CD4-positive, alpha-beta T cell treated with Interleukin-1 beta for 1 hour (primary cell): ENCODE data around the gene TMEM242.

Experiments used
- DNase-seq, 2 donors: peaks; one replicate each; pipeline ENCODE4 v3.0.0-alpha.2; 2020 to 2022

TMEM242 gene

DNA sequence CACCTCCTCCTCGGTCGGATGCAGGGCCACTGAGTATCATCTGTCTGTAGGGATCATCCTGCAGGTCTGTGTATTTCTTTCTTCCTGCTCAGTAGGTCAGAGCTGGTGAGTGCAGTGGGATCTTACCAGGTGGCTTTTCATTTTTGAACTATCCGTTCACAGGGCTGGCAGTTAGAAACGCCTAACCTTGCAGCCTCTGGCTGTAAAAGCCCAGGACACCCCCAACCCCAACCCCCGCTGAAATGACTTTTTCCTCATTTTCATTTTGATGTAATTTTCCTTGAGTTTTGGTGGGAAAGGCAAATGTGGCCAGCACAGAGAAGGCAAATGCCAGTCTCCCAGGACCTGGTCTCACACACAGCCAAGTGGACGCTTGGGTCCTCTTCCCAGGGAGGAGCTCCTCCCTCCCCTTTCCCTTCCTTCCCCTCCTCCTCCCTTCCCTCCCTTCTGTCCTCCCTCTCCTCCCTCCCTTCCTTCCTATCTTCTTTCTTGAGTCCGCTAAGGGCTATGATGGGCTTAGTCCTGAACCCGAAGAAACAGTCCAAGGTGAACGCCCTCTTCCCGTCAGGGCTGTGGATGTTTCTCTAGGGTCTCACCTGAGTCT, 36.0 kb downstream of the TMEM242 start:
- no peak for DNase-seq

DNA sequence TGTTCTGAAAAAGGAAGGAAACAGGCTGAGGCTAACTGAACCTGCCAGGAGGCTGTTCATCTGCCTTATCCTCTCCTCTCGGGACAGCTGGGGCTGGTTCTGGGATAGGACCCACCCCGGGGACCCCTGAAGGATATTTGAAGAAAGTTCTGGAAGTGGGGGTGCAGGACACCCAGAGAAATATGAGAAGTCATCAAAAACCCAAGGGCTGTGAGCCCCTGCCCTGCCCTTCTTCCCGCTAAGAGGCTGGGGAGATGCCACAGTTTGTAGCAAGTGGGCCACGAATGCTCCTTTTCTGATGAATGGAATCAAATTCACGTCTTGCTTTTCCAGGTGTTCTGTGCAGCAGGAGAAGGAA, 37.9 kb downstream of the TMEM242 start:
- DNase-seq: no peak

DNA sequence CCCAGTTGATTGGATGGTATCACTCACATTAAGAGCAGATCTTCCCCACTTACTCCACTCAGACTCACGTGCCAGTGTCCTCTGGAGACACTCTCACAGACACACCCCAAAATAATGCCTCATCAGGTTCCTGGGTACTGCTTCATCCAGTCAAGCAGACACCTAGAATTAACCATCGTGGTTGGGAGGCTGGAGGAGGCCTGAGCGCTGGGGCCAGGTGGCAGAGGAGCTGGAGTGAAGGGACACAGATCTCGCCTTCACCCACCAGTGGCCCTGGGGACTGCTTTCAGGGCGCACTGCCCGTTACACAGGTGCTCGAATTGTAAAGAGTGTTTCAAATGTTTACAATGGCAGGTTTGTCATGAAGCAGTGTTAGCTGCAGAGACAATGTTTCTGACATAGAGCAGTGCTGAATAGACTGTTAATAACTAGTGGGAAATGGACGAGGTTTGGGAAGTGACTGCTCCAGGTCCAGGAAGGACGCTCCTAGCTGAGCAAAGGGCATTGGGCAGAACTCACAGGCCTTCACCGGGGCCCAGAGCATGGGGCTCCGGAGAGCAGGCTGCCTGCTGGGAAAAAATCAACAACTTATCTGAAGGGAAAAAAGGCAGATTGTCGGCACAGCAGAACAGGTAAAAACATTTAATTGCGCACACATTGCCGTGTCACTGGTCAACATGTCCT, 38.4 kb downstream of the TMEM242 start:
- no peak for DNase-seq

DNA sequence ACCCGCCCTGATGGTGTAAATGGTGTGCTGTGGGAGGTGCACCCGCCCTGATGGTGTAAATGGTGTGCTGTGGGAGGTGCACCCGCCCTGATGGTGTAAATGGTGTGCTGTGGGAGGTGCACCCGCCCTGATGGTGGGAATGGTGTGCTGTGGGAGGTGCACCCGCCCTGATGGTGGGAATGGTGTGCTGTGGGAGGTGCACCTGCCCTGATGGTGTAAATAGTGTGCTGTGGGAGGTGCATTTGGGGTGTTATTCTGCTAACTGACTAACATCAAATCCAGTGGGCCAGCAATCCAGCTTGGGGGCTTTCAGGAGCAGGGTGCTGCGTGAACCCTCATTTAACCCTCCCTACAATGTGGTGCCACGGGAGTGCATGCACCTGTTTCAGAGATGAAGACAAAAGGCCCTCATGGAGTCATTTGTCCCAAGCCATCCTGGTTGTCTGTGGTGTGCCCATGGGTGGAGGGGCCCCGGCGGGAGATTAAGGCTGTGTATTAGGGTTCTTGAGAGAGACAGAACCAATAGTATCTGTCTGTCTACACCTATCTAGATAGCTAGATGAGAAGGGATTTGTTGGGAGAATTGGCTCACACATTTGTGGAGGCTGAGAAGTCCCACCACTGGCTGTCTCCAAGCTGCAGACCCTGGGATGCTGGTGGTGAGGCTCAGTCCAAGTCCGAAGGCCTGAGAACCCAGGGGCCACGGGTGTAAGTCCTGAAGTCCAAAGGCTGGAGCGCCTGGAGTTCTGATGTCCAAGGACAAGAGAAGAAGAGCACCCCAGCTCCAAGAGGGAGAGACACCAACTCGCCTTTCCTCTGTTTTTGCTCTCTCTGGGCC, 39.2 kb downstream of the TMEM242 start:
- no peak for DNase-seq

DNA sequence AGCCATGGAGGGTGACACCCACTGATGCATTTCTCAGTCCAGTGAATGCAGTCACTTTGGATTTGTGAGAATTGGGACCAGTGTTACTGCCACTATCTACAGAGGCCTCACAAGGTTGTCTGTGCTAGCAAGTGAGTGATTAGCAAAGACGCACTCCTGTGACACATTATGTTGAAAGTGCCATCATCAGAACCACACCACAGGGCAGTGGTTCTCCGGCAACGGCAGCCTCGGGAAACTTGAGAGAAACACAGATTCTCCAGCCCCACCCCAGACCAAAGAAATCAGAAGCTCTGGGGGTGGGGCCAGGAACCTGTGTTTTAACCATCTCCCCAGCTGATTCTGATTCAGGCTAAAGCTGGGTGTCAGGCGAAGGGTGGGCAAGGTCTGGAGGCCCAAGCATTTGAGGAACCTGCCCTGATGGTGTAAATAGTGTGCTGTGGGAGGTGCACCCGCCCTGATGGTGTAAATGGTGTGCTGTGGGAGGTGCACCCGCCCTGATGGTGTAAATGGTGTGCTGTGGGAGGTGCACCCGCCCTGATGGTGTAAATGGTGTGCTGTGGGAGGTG, 39.9 kb downstream of the TMEM242 start:
- no peak for DNase-seq

DNA sequence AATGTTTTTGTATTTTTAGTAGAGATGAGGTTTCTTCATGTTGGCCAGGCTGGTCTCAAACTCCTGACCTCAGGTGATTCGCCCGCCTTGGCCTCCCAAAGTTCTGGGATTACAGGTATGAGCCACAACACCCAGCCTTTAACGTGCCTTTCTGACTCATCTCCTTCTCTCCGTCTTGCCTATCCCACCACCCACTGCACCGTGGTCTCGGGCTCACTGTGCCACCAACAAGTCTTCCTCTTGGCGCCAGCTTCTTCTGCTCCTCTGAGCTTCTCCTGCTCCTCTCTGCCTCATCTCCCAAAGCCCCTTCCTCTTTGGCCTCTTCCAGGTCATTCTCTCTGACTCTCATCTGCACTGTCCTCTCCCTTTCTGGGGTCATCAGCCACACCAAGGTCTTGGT, 41.0 kb downstream of the TMEM242 start:
- no peak for DNase-seq

DNA sequence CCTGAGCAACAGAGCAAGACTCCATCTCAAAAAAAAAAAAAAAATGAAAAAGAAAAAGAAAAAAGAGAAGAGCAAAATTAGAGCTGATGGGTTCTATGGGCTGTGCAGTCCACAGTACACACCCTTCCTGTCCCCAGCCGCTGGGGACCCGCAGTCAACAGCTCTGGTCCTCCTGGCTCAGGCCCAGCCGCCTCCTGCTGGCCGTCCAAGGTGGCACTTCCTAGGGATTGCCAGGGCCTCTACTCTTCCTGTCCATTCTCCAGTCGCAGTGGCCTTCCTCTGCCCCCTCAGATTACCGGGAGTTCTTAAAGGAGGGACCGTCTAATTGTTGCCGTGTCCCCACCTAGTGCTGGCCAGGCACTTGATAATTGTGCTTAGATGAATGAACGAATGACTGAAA, 41.7 kb downstream of the TMEM242 start:
- no peak for DNase-seq

DNA sequence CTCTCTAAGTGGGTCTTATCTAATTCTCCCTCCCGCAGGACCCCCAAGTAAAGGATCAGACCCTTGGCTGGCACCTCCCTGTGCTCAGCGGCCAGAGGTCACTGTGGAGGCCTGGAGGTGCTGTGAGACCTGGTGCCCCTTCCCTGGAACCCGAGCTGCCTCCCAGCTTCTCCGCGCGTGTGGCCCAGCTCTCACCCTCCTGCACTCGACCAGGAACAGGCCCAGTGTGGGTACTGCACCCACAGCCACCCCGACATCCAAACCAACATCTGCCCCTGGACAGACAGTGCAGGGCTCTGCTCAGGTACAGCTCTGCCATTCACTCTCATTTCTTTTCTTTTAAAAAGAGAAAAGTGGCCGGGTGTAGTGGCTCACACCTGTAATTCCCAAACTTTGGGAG, 42.4 kb downstream of the TMEM242 start:
- no peak for DNase-seq

DNA sequence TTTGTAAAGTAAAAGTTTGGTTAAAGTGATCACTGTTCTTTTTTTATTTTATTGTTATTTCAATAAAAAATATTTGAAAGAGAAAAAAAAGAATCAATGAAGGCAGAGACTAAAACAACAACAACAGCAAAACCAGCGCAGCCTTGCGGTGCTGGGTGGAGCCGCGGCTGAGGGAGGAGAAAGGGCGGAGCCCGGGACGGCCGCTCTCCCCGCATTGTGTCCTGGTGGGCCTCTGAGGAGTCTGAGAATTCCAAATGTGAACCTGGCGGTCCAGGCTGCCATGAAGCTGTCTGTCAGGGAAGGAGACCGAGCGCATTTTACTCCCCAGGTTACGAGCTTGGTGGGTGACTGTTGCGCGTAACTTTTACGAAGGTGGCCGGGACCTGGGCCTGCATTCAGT, 43.2 kb downstream of the TMEM242 start:
- DNase-seq: no peak

DNA sequence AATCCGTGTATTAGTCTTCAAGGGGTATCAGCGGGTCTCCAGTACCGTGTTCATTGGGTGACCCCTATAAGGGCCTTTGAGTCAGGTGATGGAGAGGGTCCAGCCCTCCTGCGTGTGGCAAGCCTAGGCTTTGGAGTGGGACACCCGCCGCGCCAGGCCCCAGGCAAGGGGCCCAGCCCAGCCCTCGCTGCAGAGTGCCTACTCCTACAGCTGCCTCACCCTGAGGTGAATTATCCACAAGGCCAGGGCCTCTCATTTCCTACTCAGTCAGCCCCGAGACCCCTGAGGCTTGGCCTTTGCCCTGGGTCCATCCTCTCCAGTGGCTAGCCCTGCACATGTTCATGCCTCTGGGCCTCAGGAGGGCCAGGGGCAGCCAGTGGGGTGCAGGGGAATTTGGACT, 45.1 kb downstream of the TMEM242 start:
- no peak for DNase-seq

DNA sequence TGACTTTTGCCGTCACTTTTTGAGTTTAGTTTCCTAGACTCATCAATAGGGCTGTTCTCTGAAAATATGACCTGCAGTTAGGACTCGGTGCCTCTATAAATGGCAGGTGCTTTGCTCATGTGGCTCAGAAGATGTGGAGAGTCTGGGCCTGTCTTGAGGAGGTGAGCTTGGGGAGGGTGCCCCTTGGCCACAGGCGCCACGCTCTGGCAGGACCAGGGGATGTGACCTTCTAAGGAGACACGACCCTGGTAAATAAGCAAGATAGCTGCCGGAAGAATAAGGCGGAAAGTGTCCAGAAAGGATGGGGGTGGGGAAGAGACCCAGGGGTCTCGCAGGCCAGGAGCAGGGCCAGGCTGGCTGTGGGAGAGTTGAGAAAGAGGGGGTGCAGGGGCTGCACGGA, 46.6 kb downstream of the TMEM242 start:
- DNase-seq: no peak

DNA sequence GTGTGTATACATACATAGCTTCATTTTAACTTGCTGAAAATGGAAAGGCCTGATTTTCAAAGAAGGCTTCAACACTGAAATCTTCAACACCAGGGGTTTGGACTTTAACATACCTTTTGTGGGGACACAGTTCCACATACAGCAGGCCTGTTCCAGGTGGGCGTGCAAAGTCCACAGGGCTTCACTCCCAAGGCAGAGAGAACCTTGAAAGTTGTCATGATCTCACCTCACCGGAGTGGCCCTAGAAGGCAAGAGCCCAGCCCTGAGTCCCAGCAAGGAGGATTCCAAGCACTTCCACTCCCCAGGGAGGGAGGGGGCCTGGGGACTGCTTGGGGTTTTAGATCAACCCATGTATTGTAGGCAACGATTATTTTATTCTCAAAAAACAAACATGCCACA, 47.2 kb downstream of the TMEM242 start:
- DNase-seq: no peak

DNA sequence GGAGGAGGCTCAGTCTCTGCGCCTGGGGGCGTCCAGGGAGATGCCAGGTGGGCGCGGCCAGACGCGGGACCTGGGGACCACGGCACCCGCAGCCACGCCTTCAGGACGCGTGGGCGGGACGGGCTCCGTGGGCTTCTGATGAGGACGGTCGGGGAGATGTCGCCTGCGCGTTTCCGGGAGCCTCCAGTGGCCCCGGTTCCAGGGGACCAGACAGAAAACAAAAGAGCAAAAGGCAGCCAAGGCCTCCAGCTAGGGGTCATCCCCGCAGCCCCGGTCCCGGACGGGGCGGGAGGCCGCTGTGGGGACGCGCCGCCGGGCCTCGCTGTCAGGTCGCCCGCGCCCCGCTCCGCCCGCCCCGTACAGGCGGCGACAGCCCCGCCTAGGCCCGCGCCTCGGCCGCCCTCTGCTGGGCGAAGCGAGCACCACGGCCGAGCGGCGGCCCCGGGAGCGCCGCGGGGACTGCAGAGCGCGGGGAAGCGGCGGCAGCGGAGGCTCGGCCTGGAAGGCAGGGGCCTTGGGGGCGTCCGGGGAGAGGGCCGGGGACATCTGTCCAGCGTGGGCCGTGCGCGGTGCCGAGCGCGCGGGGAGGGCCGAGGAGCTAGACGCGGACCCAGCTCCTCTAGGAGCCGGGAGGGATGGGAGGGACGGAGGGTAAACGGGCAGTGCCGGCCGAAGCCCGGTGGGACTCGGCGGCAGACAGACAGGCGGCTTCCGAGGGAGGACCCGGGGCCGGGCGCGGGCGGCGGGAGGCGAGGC, 48.7 kb downstream of the TMEM242 start:
- peak; percentile 78 to 82 for DNase-seq

DNA sequence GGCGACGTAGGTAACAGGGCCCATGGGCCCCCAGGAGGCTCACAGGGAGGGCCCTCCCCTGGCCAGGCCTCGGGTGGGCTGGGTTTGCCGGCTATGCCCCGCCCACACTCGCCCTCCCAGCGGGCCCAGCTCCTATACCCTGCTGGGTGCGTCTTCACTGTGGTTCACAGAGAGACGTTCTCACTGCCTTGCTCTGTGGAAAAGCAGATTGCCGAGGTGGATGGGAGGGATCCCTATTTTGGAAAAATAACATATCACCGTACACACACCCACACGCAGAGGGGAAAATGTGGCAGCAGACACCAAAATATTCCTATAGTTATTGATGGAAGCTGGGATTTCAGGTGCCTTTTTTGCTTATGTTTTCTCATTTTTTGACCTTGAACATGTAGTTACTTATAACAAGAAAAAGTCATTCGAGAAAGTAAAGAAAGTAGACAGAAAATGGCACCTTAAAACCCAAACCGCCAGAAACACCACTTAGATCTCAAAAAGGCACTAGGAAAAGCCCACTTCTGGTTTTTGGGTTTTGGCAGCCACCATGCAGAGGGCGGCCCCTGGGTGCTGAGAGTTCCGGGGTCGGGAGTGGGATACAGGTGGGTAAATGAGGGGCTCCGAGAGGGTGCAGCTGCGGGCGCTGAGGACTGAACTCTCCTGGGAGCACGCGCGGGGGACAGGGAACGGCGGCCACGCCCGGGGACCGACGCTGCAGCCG, 49.4 kb downstream of the TMEM242 start:
- peak; percentile 76 to 78 for DNase-seq

DNA sequence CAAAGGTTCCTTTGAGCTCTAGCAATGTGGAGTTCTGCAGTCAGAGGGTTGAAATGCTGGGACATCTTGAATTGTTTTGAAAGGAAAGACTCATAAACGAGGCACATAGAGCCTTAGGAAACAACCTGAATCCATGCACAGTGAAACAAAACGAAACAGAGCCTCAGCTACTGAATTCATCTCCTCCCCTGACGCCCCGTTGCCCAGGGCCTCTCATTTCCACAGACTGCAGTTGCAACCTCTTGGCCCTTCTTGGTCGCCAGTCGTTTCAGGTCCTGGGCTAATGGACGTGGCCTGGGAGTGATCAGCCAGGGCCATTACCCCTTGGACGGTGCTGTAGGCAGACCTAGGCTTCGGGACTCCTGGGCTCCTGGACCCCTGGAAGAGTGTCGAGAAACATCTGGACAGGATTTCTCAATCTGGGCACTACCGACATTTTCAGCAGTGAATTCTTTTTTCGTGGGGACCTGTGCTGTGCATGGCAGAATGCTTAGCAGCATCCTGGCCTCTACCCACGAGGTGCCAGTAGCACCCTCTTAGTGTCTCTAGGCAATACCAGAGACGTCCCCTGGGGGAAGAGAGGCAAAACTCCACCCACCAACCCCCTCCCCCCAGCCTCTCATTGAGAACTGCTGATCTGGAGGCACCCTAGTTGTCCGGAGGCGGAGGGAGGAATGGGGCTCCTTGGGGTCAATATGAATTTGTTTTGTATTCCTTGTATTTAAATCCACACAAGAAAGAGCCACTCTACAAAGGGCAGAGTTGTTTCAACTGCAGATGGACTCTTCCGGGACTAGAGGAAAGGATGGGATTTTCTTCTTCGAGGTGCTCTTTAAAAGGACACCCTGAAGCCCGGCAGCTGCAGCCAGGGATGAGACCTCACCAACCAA, 50.2 kb downstream of the TMEM242 start:
- DNase-seq: peak; percentile 40 to 46

DNA sequence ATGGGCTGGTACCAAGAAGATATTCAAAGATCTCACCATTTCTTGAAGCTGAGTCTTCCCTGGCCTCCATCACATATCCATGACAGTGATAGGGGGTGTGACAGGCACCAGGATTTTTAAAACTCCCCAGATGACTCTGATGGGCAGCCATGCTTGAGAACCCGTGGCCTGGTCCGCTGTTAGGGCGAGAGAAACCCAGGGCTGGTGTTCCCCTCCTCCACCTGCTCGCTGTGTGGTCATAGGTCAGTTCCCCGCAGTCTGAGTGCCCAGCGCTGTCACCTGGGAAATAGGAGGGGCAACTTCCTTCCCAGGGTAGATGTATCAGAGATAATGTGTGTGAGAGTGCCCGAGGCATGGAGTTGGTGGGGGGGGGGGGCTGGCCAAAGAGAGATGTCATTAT, 50.9 kb downstream of the TMEM242 start:
- no peak for DNase-seq

DNA sequence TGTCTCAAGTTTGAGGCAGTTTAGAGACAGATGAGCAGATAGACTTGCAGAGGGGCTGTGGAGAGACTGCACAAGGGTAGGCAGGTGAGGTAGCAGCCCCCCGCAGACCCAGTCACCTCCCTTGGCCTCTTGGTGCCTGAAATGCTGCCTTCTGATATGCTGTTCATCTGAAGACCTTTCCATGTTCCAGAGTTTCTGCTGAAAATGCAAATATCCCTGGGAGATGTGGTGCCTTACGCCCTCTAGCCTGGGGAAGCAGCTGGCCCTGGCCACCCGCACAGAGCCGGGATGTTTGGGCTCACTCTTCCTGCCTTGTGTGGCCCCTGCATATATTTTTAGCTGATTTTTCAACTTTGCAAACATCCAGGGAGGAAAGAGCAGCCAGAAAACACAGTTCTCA, 51.4 kb downstream of the TMEM242 start:
- no peak for DNase-seq

DNA sequence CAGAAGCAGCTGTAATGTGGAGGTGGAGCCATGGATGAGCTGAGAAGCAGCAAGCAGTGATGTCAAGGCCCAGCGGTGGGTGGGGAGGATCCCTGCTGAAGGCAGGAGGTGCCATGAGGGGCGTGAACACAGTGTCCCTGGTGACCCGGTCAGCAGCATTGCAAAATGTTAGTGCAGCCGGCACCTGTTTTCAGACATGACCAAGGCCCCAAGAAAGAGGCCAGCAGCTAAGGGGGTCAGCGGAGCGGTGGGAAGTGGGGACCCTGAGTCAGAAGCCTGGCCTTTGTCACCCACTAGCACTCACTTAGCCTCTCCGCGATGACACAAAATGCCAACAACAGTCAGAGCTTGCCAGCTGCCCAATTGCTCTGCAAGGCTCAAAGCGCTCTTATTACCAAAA, 51.9 kb downstream of the TMEM242 start:
- DNase-seq: no peak

DNA sequence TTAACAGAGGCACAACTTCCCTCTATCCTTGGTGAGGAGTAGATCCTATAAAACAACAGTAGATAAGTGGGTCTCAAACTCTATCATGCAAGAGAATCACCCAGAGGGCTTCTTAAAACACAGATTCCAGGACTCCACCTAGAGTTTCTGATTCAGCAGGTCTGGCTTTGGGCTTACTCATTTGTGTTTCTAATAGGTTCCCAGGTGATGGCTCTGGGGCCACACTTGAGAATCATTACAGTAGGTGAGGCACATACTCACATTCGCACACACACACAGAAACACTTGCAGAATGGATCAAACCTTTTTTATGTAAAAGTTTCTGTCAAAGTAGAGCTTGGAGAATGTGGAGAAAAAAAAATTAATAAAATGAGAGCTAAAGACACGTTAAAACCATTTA, 52.4 kb downstream of the TMEM242 start:
- DNase-seq: no peak

DNA sequence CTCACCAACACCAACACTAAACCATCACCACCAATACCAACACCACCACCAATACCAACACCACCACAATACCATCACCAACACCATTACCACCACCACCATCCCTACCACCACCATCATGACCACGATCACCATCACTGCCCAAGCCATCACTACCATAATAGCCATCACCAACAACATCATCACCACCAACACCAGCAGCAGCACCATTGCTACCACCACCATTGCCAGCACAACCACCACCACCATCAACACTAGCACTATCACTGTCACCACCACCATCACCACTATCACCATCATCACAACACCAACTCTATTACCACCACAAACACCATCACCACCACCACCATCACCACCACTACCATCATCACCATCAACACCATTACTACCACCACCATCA, 53.0 kb downstream of the TMEM242 start:
- DNase-seq: no peak

DNA sequence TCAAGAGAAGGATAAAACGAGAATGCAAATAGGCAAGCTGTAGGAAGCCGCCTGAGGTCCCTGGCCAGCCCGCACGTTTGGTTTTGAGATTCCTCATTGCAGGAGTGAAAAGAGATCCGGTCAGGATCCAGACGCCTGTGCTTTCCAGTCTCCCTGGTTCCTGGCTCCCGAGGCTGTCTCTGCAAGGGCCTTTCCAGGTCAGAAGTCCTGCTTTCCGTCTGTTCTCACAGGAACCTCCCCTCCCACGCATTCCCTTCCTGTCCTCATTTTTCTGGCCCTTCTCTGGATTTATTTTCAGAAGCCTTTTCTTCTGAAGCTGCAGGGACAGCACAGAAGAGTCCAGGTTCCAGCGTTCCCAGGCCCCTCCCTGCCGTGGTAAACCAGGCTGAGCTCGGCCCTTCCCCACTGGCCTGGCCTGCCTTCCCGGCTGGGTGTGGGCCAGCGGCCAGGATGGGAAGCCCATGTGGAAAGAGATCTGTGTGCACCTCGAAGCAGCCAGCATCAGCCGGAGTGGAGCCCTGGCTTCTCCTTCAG, 54.0 kb downstream of the TMEM242 start:
- DNase-seq: no peak
